Measurements from ENCODE around the gene PRDM5. TPM values are rescaled to one million over a fixed set of nuclear protein-coding genes. Genes with fewer than 3 reads are reported as not detected.

The PRDM5 gene
- total and polyA plus RNA-seq, 2 of the 13 experiments (the other 11 are each of a cell fraction or from before 2014, with no cell fraction given) = not detected

GRCh38 chr4:120826853-120827252 lies 95.7 kb downstream of the PRDM5 start:
- no peak for DNase-seq (ENCODE audit: low spot score)
- H3K27ac ChIP-seq (ENCODE audit: extremely low read length, insufficient read depth, low read length) = no peak overlapping the region
- no TSS peak for BruUV-seq (replicated peaks)
- no peaks in the 10 kb centered on the region for H3K9me3 ChIP-seq (ENCODE audit: low read length)
- no peaks in the 10 kb centered on the region for H4K20me1 ChIP-seq (ENCODE audit: insufficient read depth, low read length)
- TF ChIP-seq, protein P1, sequence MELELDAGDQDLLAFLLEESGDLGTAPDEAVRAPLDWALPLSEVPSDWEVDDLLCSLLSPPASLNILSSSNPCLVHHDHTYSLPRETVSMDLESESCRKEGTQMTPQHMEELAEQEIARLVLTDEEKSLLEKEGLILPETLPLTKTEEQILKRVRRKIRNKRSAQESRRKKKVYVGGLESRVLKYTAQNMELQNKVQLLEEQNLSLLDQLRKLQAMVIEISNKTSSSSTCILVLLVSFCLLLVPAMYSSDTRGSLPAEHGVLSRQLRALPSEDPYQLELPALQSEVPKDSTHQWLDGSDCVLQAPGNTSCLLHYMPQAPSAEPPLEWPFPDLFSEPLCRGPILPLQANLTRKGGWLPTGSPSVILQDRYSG (CRISPR knock-in tag; IDR thresholded peaks at IDR 0.05) = no peak
- TF ChIP-seq REXO4 (CRISPR knock-in tag; IDR thresholded peaks at IDR 0.05; ENCODE audit: borderline replicate concordance) (no peak), FOXK1 (CRISPR knock-in tag; IDR thresholded peaks at IDR 0.05; ENCODE audit: borderline replicate concordance, low read depth) (no peak), ZNF646 (CRISPR knock-in tag; IDR thresholded peaks at IDR 0.05) (no peak), SNAPC2 (CRISPR knock-in tag; IDR thresholded peaks at IDR 0.05) (no peak), MTA3 (CRISPR knock-in tag; IDR thresholded peaks at IDR 0.05) (no peak), PRMT3 (CRISPR knock-in tag; IDR thresholded peaks at IDR 0.05; ENCODE audit: borderline replicate concordance, low read depth) (no peak), KAT8 (CRISPR knock-in tag; IDR thresholded peaks at IDR 0.05) (no peak), SMAD1 (CRISPR knock-in tag; IDR thresholded peaks at IDR 0.05; ENCODE audit: borderline replicate concordance, low read depth) (no peak), MIER3 (CRISPR knock-in tag; IDR thresholded peaks at IDR 0.05; ENCODE audit: borderline replicate concordance) (no peak)
- TF ChIP-seq, protein P2, sequence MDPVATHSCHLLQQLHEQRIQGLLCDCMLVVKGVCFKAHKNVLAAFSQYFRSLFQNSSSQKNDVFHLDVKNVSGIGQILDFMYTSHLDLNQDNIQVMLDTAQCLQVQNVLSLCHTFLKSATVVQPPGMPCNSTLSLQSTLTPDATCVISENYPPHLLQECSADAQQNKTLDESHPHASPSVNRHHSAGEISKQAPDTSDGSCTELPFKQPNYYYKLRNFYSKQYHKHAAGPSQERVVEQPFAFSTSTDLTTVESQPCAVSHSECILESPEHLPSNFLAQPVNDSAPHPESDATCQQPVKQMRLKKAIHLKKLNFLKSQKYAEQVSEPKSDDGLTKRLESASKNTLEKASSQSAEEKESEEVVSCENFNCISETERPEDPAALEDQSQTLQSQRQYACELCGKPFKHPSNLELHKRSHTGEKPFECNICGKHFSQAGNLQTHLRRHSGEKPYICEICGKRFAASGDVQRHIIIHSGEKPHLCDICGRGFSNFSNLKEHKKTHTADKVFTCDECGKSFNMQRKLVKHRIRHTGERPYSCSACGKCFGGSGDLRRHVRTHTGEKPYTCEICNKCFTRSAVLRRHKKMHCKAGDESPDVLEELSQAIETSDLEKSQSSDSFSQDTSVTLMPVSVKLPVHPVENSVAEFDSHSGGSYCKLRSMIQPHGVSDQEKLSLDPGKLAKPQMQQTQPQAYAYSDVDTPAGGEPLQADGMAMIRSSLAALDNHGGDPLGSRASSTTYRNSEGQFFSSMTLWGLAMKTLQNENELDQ (CRISPR knock-in tag; IDR thresholded peaks at IDR 0.05; ENCODE audit: borderline replicate concordance) = no peak
- TF ChIP-seq, protein P3, sequence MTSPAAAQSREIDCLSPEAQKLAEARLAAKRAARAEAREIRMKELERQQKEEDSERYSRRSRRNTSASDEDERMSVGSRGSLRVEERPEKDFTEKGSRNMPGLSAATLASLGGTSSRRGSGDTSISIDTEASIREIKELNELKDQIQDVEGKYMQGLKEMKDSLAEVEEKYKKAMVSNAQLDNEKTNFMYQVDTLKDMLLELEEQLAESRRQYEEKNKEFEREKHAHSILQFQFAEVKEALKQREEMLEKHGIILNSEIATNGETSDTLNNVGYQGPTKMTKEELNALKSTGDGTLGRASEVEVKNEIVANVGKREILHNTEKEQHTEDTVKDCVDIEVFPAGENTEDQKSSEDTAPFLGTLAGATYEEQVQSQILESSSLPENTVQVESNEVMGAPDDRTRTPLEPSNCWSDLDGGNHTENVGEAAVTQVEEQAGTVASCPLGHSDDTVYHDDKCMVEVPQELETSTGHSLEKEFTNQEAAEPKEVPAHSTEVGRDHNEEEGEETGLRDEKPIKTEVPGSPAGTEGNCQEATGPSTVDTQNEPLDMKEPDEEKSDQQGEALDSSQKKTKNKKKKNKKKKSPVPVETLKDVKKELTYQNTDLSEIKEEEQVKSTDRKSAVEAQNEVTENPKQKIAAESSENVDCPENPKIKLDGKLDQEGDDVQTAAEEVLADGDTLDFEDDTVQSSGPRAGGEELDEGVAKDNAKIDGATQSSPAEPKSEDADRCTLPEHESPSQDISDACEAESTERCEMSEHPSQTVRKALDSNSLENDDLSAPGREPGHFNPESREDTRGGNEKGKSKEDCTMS (CRISPR knock-in tag; conservative IDR thresholded peaks at IDR 0.05) = no peak
- H3K9ac ChIP-seq (ENCODE audit: insufficient read depth, low read depth, low read length) = no peak overlapping the region
- POLR2A ChIA-PET = no interaction called here
- no peaks in the 10 kb centered on the region for H3K36me3 ChIP-seq (replicated peaks in 1 of 2; ENCODE audit: control insufficient read depth in 1 of 2, insufficient read depth in 2 of 2, low read length in 2 of 2)
- FAIRE-seq = no peak
- in situ Hi-C loops (cut with HindIII; ENCODE audit: extremely low pct_ligation_motif_present, low pct_unique_long_range_greater_than_20kb) (no loop called here), intact Hi-C loops (cut with micrococcal nuclease; ENCODE audit: unreplicated experiment) (no loop called here)
- no peaks in the 10 kb centered on the region for H3K27me3 ChIP-seq (ENCODE audit: control insufficient read depth in 1 of 2, insufficient read depth in 2 of 2, low read length in 2 of 2)
- H2AFZ ChIP-seq (ENCODE audit: low read length) = no peak overlapping the region
- no peaks in the 10 kb centered on the region for H3K4me1 ChIP-seq (ENCODE audit: insufficient read depth, low read length)
- no peak overlapping the region for H3K4me3 ChIP-seq (replicated peaks in 1 of 3; ENCODE audit: insufficient read depth in 1 of 3, low read depth in 2 of 3, low read length in 3 of 3)
- CTCF ChIA-PET (ENCODE audit: low intra/inter-chr PET ratio, low total read pairs) = no interaction called here
- no peak for ATAC-seq
- no peaks in the 10 kb centered on the region for H3K79me2 ChIP-seq (ENCODE audit: insufficient read depth, low read length)
- no peak overlapping the region for H3K4me2 ChIP-seq (ENCODE audit: low read depth, low read length)
- 9% methylated on average over 6 of the region's 6 CpGs for WGBS (ENCODE audit: low lambda C conversion rate)
